GM10248 (cell line): ENCODE measurements around the gene SIRPA.

Experiments
- CTCF ChIA-PET: fragments of 300-600 bp; sonication (Branson Sonifier 250); formaldehyde crosslinking; extraction: SDS; loops from one replicate; lab custom pipeline; 2021; ENCODE audit warnings: antibody characterized with exemption; lab: Yijun Ruan, JAX
- POLR2A ChIA-PET: fragments of 350-650 bp; sonication (Branson Sonifier 250); formaldehyde crosslinking; extraction: SDS; loops from one replicate; lab custom pipeline; 2020; ENCODE audit warnings: antibody characterized with exemption; lab: Yijun Ruan, JAX
- DNase-seq: peaks from one replicate; pipeline ENCODE4 v3.0.0; 2012; ENCODE audit errors: extremely low spot score
- TF ChIP-seq, protein P1 (sequence below): IDR thresholded peaks from 2 replicates; pipeline ENCODE4 v1.5.1; 2012; ENCODE audit warnings: mild to moderate bottlenecking, low read depth; ENCODE audit errors: extremely low read depth, missing control alignments, control extremely low read depth

The SIRPA gene

DNA sequence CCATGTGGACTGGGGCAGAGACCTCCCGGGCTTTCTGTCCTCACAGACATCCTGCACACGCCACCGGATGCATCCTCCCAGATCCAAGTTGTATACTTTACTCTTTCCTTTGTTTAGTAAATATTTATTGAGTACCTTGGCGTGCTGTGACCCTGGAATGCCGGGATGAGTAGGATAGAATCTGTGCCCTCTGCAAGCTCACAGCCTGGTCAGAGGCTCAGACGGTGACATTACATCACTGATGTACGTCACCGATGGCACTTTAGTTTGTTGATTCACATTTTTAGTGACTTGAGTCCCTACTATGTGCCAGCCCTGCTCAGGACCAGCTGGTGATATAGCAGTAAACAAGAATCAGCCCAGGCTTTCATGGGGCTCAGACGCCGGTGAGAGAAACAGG, 32.9 kb downstream of the SIRPA start:
- ChIA-PET POLR2A (no interaction called here), CTCF (no interaction called here)
- no peak for DNase-seq
- TF ChIP-seq, protein P1, sequence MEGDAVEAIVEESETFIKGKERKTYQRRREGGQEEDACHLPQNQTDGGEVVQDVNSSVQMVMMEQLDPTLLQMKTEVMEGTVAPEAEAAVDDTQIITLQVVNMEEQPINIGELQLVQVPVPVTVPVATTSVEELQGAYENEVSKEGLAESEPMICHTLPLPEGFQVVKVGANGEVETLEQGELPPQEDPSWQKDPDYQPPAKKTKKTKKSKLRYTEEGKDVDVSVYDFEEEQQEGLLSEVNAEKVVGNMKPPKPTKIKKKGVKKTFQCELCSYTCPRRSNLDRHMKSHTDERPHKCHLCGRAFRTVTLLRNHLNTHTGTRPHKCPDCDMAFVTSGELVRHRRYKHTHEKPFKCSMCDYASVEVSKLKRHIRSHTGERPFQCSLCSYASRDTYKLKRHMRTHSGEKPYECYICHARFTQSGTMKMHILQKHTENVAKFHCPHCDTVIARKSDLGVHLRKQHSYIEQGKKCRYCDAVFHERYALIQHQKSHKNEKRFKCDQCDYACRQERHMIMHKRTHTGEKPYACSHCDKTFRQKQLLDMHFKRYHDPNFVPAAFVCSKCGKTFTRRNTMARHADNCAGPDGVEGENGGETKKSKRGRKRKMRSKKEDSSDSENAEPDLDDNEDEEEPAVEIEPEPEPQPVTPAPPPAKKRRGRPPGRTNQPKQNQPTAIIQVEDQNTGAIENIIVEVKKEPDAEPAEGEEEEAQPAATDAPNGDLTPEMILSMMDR = no peak

DNA sequence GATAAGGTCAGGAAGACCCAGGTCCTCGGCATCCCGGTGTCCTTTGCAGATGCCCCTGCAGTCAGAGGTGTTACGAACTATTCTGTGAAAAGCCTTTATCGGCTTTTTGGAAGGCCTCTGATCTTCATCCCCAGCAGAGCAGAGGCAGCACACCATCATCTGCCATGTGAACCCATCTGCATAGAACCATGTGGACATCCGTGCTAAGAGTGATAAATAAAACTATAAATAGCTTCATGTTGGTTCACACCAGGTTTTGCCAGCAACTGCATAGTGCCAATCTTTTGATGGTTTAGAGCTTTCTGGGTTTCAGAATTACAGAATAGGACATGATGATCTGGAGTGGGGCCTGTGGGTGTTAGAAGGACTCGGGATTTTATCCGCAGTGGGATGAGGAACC, 33.6 kb downstream of the SIRPA start:
- DNase-seq = no peak
- TF ChIP-seq, protein P1 = no peak
- ChIA-PET CTCF (no interaction called here), POLR2A (no interaction called here)

DNA sequence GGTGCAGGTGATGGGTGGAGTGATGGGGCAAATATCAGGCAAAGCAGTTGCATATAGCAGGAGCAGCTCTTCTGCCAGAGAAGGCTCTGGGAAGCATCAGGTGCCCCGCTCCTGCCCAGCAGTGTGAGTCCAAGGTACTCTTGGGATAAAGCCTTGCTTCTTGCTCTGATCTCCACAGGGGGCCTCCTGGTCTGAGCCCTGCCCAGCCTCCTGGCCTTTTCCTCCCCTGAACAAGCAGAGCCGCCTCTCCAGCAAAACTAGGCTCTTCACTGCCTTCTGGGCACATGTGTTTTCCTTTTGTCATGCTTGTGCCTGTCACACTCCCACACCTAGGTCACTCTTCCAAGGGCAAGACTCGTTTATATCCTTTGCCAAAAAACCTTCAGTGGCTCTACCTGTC, 34.3 kb downstream of the SIRPA start:
- ChIA-PET CTCF (no interaction called here), POLR2A (no interaction called here)
- TF ChIP-seq, protein P1 = no peak
- DNase-seq = no peak

DNA sequence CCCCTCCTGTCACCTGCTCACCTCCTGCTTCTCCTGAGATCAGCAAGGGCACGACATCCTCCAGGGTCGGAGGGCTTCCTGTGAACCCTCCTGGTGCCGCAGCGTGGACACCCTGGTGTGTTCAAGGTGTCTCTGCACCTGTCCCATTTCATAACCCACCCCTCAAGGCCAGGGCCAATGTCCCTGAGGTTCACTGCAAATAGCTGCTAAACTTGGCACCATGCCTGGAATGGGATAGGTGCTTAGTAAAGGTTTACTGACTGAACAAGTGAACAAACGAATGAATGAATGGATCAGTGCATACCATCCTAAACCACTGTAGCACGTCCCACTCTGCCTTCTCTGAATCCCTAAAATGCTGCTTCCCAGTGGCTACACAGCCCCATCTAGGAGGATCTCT, 35.0 kb downstream of the SIRPA start:
- ChIA-PET POLR2A (no interaction called here), CTCF (no interaction called here)
- TF ChIP-seq, protein P1 = no peak
- no peak for DNase-seq

DNA sequence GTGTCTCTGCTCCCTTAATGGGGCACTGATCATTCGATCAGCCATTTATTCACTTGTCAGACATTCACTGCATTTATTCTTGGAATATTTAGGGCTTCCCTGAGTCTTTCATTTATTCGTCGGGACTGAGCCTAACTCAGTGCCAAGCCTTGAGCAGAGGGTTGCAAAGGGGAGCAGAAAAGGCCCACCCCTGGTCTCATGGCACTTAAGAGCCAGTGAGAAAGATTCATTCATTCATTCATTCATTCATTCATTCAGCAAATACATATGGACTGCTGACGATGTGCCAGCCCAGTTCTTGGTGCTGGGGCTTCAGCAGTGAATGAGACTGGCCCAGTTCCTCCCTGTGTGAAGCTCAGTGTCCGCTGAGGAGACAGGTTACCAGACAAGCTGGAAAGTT, 36.6 kb downstream of the SIRPA start:
- CTCF ChIA-PET = interaction anchor here (1.1 kb wide), 1 partner anchor 33 kb away, joined by 4 read pairs; no protein-coding TSS in a partner anchor
- POLR2A ChIA-PET = no interaction called here
- no peak for DNase-seq
- TF ChIP-seq, protein P1 = no peak

DNA sequence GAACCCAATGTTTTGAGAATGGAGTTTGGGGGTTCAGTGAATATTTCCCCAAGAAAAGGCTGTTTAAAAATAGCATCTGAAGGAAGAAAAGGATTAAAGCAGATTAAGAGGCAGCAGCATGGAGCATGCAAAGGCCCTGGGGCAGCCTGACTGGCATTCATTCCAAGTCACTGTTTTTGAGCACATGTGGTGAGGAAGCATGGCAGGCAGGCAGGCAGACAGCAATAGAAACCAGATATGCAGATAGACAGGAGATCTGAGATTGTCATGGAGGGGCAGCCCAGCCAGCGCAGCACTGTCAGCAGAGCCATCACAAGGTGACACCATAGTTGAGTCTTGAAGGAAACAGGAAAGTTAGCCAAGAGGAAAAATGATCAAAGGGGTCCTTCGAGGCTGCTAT, 37.8 kb downstream of the SIRPA start:
- CTCF ChIA-PET = no interaction called here
- DNase-seq = no peak
- POLR2A ChIA-PET = no interaction called here
- TF ChIP-seq, protein P1 = no peak

DNA sequence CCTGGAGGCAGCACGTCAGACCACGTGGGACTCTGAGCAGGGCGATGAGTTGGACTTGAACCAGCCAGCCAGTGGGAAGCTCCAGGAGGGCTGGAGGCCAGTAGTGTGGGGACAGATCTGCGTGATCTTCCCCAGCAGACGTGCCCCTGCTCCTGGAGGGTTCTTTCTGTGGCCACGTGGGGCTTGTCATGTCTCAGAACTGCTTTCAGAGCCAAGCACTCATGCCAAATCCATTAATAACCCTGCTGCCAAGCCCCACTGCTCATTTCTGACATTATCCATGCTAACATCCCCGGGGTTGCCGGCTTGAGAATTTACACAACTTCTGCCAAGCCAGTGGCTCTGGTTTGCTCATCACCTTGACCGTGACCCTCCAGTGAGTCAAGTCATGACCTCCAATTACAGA, 38.3 kb downstream of the SIRPA start:
- no peak for DNase-seq
- TF ChIP-seq, protein P1 = no peak
- POLR2A ChIA-PET = no interaction called here
- CTCF ChIA-PET = no interaction called here
